Activated T-cell treated with anti-CD3 and anti-CD28 coated beads, Interleukin-2, amount 50 U/mL, for 72 hours (primary cell): Measurements from ENCODE around the gene PAM. TPM values are rescaled to one million over a fixed set of nuclear protein-coding genes. Genes with fewer than 3 reads are reported as not detected.

Experiments used
- ATAC-seq, 2 donors: fragments of 150-1000 bp; cut with Tn5 transposase; replicated peaks in 1 of 2; 2 replicates each; pipeline ENCODE4 v1.10.0; 2021; ENCODE audit warnings: moderate library complexity in 2 of 2, mild to moderate bottlenecking in 1 of 2
- DNase-seq, 2 donors: peaks; one replicate each; pipeline ENCODE4 v3.0.0; 2021 to 2022; ENCODE audit warnings: mixed read lengths in 1 of 2
- H3K27ac Mint-ChIP-seq: one replicate; pipeline ENCODE4 v1.8.0; 2022; ENCODE audit warnings: mild to moderate bottlenecking, moderate library complexity, mixed read lengths
- H3K27me3 Mint-ChIP-seq: one replicate; pipeline ENCODE4 v1.8.0; 2022; ENCODE audit warnings: low read depth, mixed read lengths
- H3K36me3 Mint-ChIP-seq, 2 donors: one replicate each; pipeline ENCODE4 v1.8.0; 2022; ENCODE audit warnings: mixed read lengths in 2 of 2, mild to moderate bottlenecking in 1 of 2; ENCODE audit not compliant: insufficient read depth in 2 of 2
- H3K4me1 Mint-ChIP-seq: one replicate; pipeline ENCODE4 v1.8.0; 2022; ENCODE audit warnings: low read depth, mixed read lengths
- H3K4me3 Mint-ChIP-seq, 2 donors: one replicate each; pipeline ENCODE4 v1.8.0; 2022; ENCODE audit warnings: mild to moderate bottlenecking in 2 of 2, mixed read lengths in 2 of 2, moderate library complexity in 2 of 2
- H3K9me3 Mint-ChIP-seq, 2 donors: one replicate each; pipeline ENCODE4 v1.8.0; 2022; ENCODE audit warnings: mixed read lengths in 2 of 2
- total RNA-seq, 2 donors: library from RNA; stranded (reverse); gene quantifications; one replicate each; pipeline ENCODE4 v1.2.3, GENCODE V29; 2022

Gene PAM
- total RNA-seq, 2 donors from 2014 or later, result 41.7 to 56.6 TPM

DNA sequence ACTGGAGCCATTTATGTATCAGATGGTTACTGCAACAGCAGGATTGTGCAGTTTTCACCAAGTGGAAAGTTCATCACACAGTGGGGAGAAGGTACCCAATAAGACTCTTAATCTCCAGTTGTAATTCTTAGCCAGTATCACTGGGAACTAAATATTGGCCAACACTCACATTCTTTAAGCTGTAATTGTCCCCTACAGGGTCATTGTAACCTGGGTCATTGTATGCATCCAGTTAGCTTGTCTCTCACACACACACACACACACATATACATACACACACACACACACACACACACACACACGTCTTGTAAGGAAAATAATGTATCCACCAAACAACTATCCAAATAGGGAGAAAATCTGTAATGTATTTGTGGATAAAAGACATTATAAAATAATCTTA lies 251.8 kb downstream of the PAM start:
- DNase-seq (no peak), ATAC-seq (no peak)
- Mint-ChIP-seq H3K9me3 (no peaks in the 10 kb centered on the region), H3K36me3 (peaks cover 5 to 8% of the 10 kb centered on the region in 2 donors), H3K4me3 (no peak overlapping the region), H3K4me1 (no peaks in the 10 kb centered on the region), H3K27ac (no peak overlapping the region), H3K27me3 (no peaks in the 10 kb centered on the region)

DNA sequence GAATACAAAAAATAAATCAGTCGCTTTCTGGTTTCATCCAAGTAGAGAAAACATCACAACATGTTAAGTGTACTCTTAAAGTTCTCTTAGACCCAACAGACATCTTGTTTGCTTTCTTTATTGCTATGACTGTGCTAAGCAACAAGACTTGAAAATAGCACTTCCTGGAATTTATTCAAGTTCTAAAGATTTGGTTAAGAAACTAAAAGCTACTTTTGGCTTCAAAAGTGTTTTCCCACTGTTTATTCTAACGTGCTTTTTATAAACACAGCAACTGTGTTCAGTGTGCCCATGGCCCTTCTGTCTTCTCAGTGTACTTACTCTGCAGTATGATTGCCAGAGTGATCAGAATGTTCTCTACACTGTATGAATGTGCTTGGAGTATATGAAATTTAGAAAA lies 255.1 kb downstream of the PAM start:
- Mint-ChIP-seq H3K9me3 (peaks cover 2% of the 10 kb centered on the region in 2 donors), H3K27me3 (no peaks in the 10 kb centered on the region), H3K27ac (no peak overlapping the region), H3K4me3 (no peak overlapping the region), H3K4me1 (no peaks in the 10 kb centered on the region), H3K36me3 (peaks cover 8 to 13% of the 10 kb centered on the region in 2 donors)
- ATAC-seq (no peak), DNase-seq (no peak)

- H3K4me3 Mint-ChIP-seq, result no peak overlapping the region
- ATAC-seq (no peak), DNase-seq (no peak)
- no peaks in the 10 kb centered on the region for H3K27me3 Mint-ChIP-seq
- peaks cover 2% of the 10 kb centered on the region in 2 donors for H3K9me3 Mint-ChIP-seq
- H3K27ac Mint-ChIP-seq, result no peak overlapping the region
- H3K36me3 Mint-ChIP-seq, result peaks cover 6 to 11% of the 10 kb centered on the region in 2 donors
- no peaks in the 10 kb centered on the region for H3K4me1 Mint-ChIP-seq
These were observed 258.9 kb downstream of the PAM start for GRCh38 chr5:103013933-103014552.

- Mint-ChIP-seq H3K36me3 (peaks cover 4 to 9% of the 10 kb centered on the region in 2 donors), H3K4me3 (no peak overlapping the region), H3K4me1 (no peaks in the 10 kb centered on the region), H3K27ac (no peak overlapping the region), H3K27me3 (no peaks in the 10 kb centered on the region), H3K9me3 (peaks cover 2% of the 10 kb centered on the region in 2 donors)
- ATAC-seq (no peak), DNase-seq (no peak)
These were observed 259.9 kb downstream of the PAM start for GRCh38 chr5:103014983-103015382.

DNA sequence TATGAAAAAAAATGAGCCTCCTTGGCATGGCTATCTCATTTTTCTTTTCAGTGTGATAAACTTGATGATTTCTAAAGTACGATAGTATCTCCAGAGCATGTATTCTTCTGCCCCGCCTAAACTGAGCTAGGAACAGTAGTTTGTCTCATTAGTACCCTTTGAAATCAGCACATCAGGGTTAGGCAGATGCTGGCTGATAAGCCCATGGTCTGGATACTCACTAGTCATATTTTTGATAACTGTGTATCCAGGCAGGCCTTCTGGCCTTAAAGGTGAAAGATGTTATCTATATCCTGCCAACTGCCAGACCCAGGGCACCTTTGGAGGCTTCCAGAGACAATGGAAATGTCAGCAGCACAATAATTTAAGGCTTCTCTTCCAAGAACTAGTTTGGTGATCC lies 261.1 kb downstream of the PAM start:
- Mint-ChIP-seq H3K27me3 (no peaks in the 10 kb centered on the region), H3K27ac (no peak overlapping the region), H3K9me3 (peaks cover 2% of the 10 kb centered on the region in 2 donors), H3K4me3 (no peak overlapping the region), H3K36me3 (peaks cover 4 to 9% of the 10 kb centered on the region in 2 donors), H3K4me1 (no peaks in the 10 kb centered on the region)
- no peak for ATAC-seq
- DNase-seq, result no peak

GRCh38 chr5:103019804-103020203 lies 264.7 kb downstream of the PAM start:
- ATAC-seq (no peak), DNase-seq (no peak)
- Mint-ChIP-seq H3K4me1 (no peaks in the 10 kb centered on the region), H3K27me3 (no peaks in the 10 kb centered on the region), H3K36me3 (peaks cover 1 to 3% of the 10 kb centered on the region in 2 donors), H3K9me3 (no peaks in the 10 kb centered on the region), H3K4me3 (no peak overlapping the region), H3K27ac (no peak overlapping the region)

DNA sequence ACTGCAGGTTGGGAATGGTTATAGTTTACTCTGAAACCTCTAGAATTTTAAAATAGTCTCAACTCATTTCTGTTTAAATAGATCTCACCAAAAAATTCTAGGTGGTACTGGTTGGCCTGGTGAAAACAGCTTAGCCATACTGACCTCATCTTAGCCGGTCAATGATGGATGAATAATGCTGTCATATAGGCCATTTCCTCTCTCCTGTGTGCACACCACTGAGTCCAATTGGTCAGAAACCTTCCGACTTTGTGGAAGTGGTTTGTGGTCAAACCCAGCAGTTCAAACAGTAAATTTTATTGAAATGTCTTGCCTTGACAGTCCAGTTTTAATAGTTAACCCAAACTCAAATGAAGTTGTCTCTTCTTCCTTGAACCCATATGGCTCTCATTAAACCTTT lies 266.2 kb downstream of the PAM start:
- DNase-seq, result no peak
- Mint-ChIP-seq H3K4me1 (no peaks in the 10 kb centered on the region), H3K36me3 (peaks cover 1 to 3% of the 10 kb centered on the region in 2 donors), H3K27me3 (no peaks in the 10 kb centered on the region), H3K4me3 (no peak overlapping the region), H3K9me3 (no peaks in the 10 kb centered on the region), H3K27ac (no peak overlapping the region)
- no peak for ATAC-seq

DNA sequence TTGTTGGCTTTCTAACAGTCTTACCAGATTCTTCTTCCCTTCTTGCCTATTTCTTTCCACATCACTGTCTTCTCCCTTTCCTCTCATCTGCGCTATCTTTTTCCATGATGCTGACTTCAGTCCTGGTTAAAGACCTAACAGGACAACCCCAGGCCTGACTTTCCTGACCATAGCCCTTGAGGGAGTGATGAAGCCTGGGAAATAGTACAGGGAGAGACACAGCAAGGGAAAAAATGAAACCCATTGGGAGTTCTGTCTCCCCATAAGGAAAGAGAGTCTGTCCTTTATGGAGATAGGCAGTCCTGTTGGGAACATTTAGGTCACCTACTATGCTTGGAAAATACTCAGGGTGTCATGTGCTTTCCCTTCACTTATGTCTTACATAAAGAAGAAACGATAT lies 272.2 kb downstream of the PAM start:
- no peaks in the 10 kb centered on the region for H3K36me3 Mint-ChIP-seq
- no peak for ATAC-seq
- no peaks in the 10 kb centered on the region for H3K4me1 Mint-ChIP-seq
- no peaks in the 10 kb centered on the region for H3K9me3 Mint-ChIP-seq
- no peaks in the 10 kb centered on the region for H3K27me3 Mint-ChIP-seq
- no peak for DNase-seq
- H3K4me3 Mint-ChIP-seq, result no peak overlapping the region
- H3K27ac Mint-ChIP-seq, result no peak overlapping the region

DNA sequence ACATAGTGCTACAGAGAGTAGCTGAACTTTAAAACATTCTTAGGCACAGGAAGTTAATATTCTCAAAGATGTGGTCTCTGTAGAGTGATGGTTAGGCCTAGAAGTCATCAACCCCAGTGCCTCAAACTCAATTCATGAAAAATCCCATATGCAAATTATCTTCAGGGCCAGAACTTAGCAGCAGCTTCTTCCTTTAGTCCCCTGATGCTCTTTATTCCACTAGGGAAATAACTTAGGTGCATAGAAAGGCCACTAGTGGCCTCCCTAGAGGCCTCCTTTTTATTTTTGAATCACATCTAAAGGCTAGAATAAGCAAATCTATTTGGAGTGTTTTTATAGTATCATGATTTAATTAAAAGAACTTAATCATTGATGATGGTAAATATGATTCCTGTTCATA lies 276.5 kb downstream of the PAM start:
- no peaks in the 10 kb centered on the region for H3K36me3 Mint-ChIP-seq
- no peak for ATAC-seq

DNA sequence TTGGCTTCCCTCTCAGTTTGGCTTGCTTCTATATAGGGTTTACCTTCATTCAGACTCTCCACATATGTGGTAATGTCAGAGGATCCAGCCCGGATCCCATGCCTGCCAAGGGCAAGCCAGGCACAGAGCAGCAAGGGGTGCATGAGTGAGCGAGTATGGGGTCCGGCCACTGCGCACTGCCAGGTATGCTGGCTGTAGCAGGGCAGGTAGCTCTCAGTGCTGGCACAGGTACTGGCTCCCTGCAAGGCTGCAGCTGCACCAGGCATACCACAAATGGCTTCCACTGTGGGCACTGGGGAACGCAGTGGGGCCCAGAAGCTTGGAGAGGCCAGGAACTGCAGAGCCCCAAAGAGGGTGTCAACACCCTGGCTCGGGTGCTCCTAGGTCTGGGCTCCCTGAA lies 278.6 kb downstream of the PAM start:
- H3K27me3 Mint-ChIP-seq, result peaks cover 10% of the 10 kb centered on the region
- H3K27ac Mint-ChIP-seq, result no peak overlapping the region
- H3K9me3 Mint-ChIP-seq, result no peaks in the 10 kb centered on the region
- no peaks in the 10 kb centered on the region for H3K4me1 Mint-ChIP-seq
- H3K4me3 Mint-ChIP-seq, result no peak overlapping the region
- H3K36me3 Mint-ChIP-seq, result no peaks in the 10 kb centered on the region
- DNase-seq (no peak), ATAC-seq (no peak)

More for the DNA sequence above, 276.5 kb downstream of the PAM start:
- DNase-seq, result no peak
- Mint-ChIP-seq H3K27me3 (no peaks in the 10 kb centered on the region), H3K27ac (no peak overlapping the region), H3K9me3 (no peaks in the 10 kb centered on the region), H3K4me3 (no peak overlapping the region), H3K4me1 (no peaks in the 10 kb centered on the region)

DNA sequence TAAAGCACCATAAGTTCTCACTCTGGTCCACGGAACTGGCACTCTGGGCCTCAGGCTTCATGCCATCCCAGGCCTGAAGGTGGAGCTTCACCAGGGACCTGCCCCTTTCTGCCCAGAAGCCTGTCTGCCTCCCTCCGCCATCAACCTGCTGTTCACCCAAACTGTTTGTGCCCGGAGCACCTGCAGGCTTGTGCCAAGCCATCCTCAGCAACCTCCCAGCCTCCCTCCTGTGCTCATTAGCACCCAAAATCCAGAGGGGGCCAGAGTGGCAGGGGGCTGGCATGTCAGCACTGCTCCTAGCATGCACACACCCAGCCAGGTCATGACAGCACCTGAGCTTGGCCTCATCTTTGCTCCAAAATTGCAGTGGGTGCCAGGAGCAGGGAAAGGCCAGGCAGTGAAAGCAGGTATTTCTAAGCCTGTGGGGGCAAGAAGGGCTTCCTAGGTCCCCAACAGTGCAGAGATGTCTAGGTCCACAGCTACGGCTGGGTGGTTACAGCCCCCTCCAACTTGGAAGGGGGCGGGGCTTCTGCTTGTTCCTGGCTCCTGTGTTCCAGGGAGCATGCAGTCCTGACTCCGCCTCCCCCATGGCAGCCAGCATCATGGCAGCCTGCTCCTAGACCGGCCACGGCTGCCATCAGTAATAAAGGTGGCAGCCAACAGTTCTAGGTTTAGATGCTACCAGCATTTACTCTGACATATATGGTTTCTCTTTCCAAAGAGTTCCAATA lies 279.7 kb downstream of the PAM start:
- peaks cover 10% of the 10 kb centered on the region for H3K27me3 Mint-ChIP-seq
- no peaks in the 10 kb centered on the region for H3K9me3 Mint-ChIP-seq
- no peak for DNase-seq
- ATAC-seq, result no peak
- no peaks in the 10 kb centered on the region for H3K36me3 Mint-ChIP-seq
- no peaks in the 10 kb centered on the region for H3K4me1 Mint-ChIP-seq
- no peak overlapping the region for H3K4me3 Mint-ChIP-seq
- no peak overlapping the region for H3K27ac Mint-ChIP-seq

DNA sequence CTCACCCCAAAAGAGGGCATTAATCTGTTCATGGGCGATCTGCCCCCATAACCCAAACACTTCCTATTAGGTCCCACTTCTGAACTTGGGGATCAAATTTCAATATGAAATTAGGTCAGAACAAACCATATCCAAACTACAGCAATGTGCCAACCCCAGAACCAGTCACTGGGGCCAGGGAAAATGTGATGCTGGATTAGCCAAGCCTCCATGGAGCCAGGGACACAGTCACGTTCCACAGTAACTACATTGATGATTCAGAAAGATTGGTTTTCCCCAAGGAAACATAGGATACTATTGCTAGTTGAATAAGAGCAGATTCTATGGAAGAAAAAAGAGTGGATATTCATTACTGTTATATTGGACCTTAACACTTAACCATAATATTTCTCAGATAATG lies 280.6 kb downstream of the PAM start:
- Mint-ChIP-seq H3K9me3 (no peaks in the 10 kb centered on the region), H3K4me1 (no peaks in the 10 kb centered on the region), H3K27ac (no peak overlapping the region), H3K4me3 (no peak overlapping the region), H3K27me3 (peaks cover 10% of the 10 kb centered on the region), H3K36me3 (no peaks in the 10 kb centered on the region)
- no peak for ATAC-seq
- DNase-seq, result no peak

- Mint-ChIP-seq H3K4me3 (no peak overlapping the region), H3K9me3 (no peaks in the 10 kb centered on the region), H3K36me3 (no peaks in the 10 kb centered on the region), H3K27ac (no peak overlapping the region), H3K4me1 (no peaks in the 10 kb centered on the region), H3K27me3 (peaks cover 10% of the 10 kb centered on the region)
- ATAC-seq, result no peak
- DNase-seq, result no peak
These were observed 281.5 kb downstream of the PAM start for GRCh38 chr5:103036601-103037000.
